GM19324 (cell line): Measurements from ENCODE around the gene MLLT1.

ENCODE experiments used
- ATAC-seq: cut with Tn5 transposase; IDR thresholded peaks from one replicate; pipeline ENCODE4 v1.9.1; 2021; ENCODE audit warnings: mild to moderate bottlenecking, moderate library complexity; ENCODE audit not compliant: unreplicated experiment, low FRiP score

The MLLT1 gene

GRCh38 chr19:6181119-6181518 lies 98.7 kb downstream of the MLLT1 start:
- no peak for ATAC-seq

- no peak for ATAC-seq
Observed at GRCh38 chr19:6173190-6173589, 106.6 kb downstream of the MLLT1 start.

GRCh38 chr19:6172074-6172863 lies 107.5 kb downstream of the MLLT1 start:
- no peak for ATAC-seq

GRCh38 chr19:6167115-6167514 lies 112.7 kb downstream of the MLLT1 start:
- no peak for ATAC-seq

GRCh38 chr19:6164906-6165531 lies 114.8 kb downstream of the MLLT1 start:
- ATAC-seq = no peak

- no peak for ATAC-seq
Observed at GRCh38 chr19:6161271-6161850, 118.4 kb downstream of the MLLT1 start.
